ENCODE results near the gene EIPR1. TPM values are rescaled to one million over a fixed set of nuclear protein-coding genes. Genes with fewer than 3 reads are reported as not detected.

The EIPR1 gene
- total and polyA plus RNA-seq, 10 of the 15 experiments (the other 5 are each of a cell fraction or from before 2014, with no cell fraction given), result 23.6 to 61.2 (median 42.2) TPM

- FAIRE-seq (no peak), DNase-seq (ENCODE audit: low read depth, low spot score) (no peak), ATAC-seq (no peak)
- Histone ChIP-seq H4K20me1 (ENCODE audit: control insufficient read depth, insufficient read depth) (no peaks in the 10 kb centered on the region), H3K27me3 (replicated peaks in 1 of 2; ENCODE audit: control insufficient read depth in 2 of 2, insufficient read depth in 2 of 2, low read length in 1 of 2) (no peaks in the 10 kb centered on the region), H3K27ac (ENCODE audit: control insufficient read depth, insufficient read depth) (no peak overlapping the region), H3K9ac (ENCODE audit: control insufficient read depth, insufficient read depth, low read length) (no peak overlapping the region), H3K4me1 (ENCODE audit: control insufficient read depth, insufficient read depth, low read length) (no peaks in the 10 kb centered on the region), H3K79me2 (ENCODE audit: control insufficient read depth, insufficient read depth, low read length) (no peaks in the 10 kb centered on the region), H3K36me3 (ENCODE audit: control insufficient read depth in 2 of 2, insufficient read depth in 2 of 2, low read length in 1 of 2) (peaks cover 0 to 15% of the 10 kb centered on the region in 2 experiments; a peak in 3 of 4 replicates), H2AFZ (ENCODE audit: control insufficient read depth, low read depth, low read length) (no peak overlapping the region), H3K9me3 (replicated peaks; ENCODE audit: control insufficient read depth, insufficient read depth, low read length) (no peaks in the 10 kb centered on the region), H3K4me3 (no peak overlapping the region), H3K4me2 (ENCODE audit: control insufficient read depth, insufficient read depth) (no peak overlapping the region)
- intact Hi-C loops (cut with micrococcal nuclease; ENCODE audit: unreplicated experiment), result no loop called here
- in situ Hi-C loops (cut with MboI), result no loop called here
- ChIA-PET CTCF (no interaction called here), RAD21 (ENCODE audit: unreplicated experiment) (no interaction called here), POLR2A (interaction anchor here (0.6 kb wide), 1 partner anchor 9 kb away, joined by 3 read pairs; no protein-coding TSS in a partner anchor), SMC1A (ENCODE audit: uncharacterized antibody, unreplicated experiment) (no interaction called here)
- no peak for TF ChIP-seq NR2F1 (conservative IDR thresholded peaks at IDR 0.05)
- TF ChIP-seq CHD2 (IDR thresholded peaks at IDR 0.05; ENCODE audit: borderline replicate concordance, low read depth, low read length), result no peak
- TF ChIP-seq RAD21 (IDR thresholded peaks at IDR 0.05; ENCODE audit: insufficient read depth, low read depth, low read length), result no peak
- TF ChIP-seq PBX3 (IDR thresholded peaks at IDR 0.05; ENCODE audit: insufficient replicate concordance, low read depth, low read length), result no peak
- TF ChIP-seq NR2C1 (IDR thresholded peaks at IDR 0.05), result no peak
- no peak for TF ChIP-seq HDGF (IDR thresholded peaks at IDR 0.05)
- no peak for TF ChIP-seq MTA2 (IDR thresholded peaks at IDR 0.05; ENCODE audit: low read depth)
- TF ChIP-seq CREM (IDR thresholded peaks at IDR 0.05; ENCODE audit: low read depth), result no peak
- no peak for TF ChIP-seq SMC3 (IDR thresholded peaks at IDR 0.05; ENCODE audit: borderline replicate concordance, low read length)
- no peak for TF ChIP-seq ZBTB4 (CRISPR knock-in tag; IDR thresholded peaks at IDR 0.05)
- no peak for TF ChIP-seq ATF2 (IDR thresholded peaks at IDR 0.05; ENCODE audit: low read length)
- TF ChIP-seq PKNOX1 (IDR thresholded peaks at IDR 0.05), result no peak
- no peak for TF ChIP-seq TCF12 (IDR thresholded peaks at IDR 0.05; ENCODE audit: low read depth, low read length)
- no peak for TF ChIP-seq CBFB (IDR thresholded peaks at IDR 0.05; ENCODE audit: low read depth)
- TF ChIP-seq EED (IDR thresholded peaks at IDR 0.05; ENCODE audit: low read depth), result no peak
- TF ChIP-seq RUNX3 (IDR thresholded peaks at IDR 0.05; ENCODE audit: low read length), result no peak
- no peak for TF ChIP-seq STAT1 (conservative IDR thresholded peaks at IDR 0.05)
- BruUV-seq (replicated peaks), result no TSS peak
- WGBS (ENCODE audit: insufficient coverage, insufficient replicate concordance, low lambda C conversion rate, missing lambda C conversion rate), result 97% methylated on average over 17 of the region's 17 CpGs
Measured at GRCh38 chr2:3192281-3192818, 185.3 kb downstream of the EIPR1 start.
